HepG2 (cell line): Measurements from ENCODE around the gene VARS1.

Experiments
- ASH2L ChIP-seq: fragments of 300-600, 200-600 bp; sonication (generic); IDR thresholded peaks from 2 replicates; pipeline ENCODE4 v1.7.0; 2017; ENCODE audit warnings: low read depth, mild to moderate bottlenecking, moderate library complexity, mixed read lengths, low read length; ENCODE audit not compliant: insufficient read length
- FOXK1 ChIP-seq: sonication (generic); formaldehyde crosslinking; IDR thresholded peaks from 2 replicates; pipeline ENCODE4 v1.4.0; 2020; ENCODE audit warnings: low read depth, missing genetic modification reagents, borderline replicate concordance
- HOXA9 ChIP-seq: sonication (generic); formaldehyde crosslinking; IDR thresholded peaks from 2 replicates; pipeline ENCODE4 v1.8.1; 2022; ENCODE audit warnings: missing genetic modification reagents, mild to moderate bottlenecking, moderate library complexity, borderline replicate concordance
- POLR2AphosphoS2 ChIP-seq: IDR thresholded peaks from 2 replicates; pipeline ENCODE4 v1.6.1; 2011; ENCODE audit warnings: low read depth, low read length, improper control_type of control experiment
- RAD51 ChIP-seq: fragments of 450-650 bp; IDR thresholded peaks from 2 replicates; pipeline ENCODE4 v1.6.1; 2016; ENCODE audit warnings: borderline replicate concordance
- RCOR2 ChIP-seq: IDR thresholded peaks from 2 replicates; pipeline ENCODE4 v1.6.1; 2016; ENCODE audit warnings: missing biosample characterization, missing genetic modification reagents
- SMAD1 ChIP-seq: sonication (generic); formaldehyde crosslinking; IDR thresholded peaks from 2 replicates; pipeline ENCODE4 v1.4.0; 2020; ENCODE audit warnings: missing genetic modification reagents, low read depth, mild to moderate bottlenecking, borderline replicate concordance
- ZNF512 ChIP-seq: sonication (generic); formaldehyde crosslinking; IDR thresholded peaks from 2 replicates; pipeline ENCODE4 v1.4.0; 2020; ENCODE audit warnings: mild to moderate bottlenecking, missing genetic modification reagents
- ZNF513 ChIP-seq: sonication (generic); formaldehyde crosslinking; conservative IDR thresholded peaks from 2 replicates; pipeline ENCODE4 v1.5.0; 2020; ENCODE audit warnings: missing genetic modification reagents

- no peak for TF ChIP-seq HOXA9 (CRISPR knock-in tag)
- peak; percentile 41; the same call in 1 of the 2 replicates for TF ChIP-seq FOXK1 (CRISPR knock-in tag)
- TF ChIP-seq ZNF513, result no peak
- no peak for TF ChIP-seq ZNF512
- TF ChIP-seq RAD51, result no peak
- no peak for TF ChIP-seq RCOR2 (CRISPR knock-in tag)
- no peak for TF ChIP-seq ASH2L
- TF ChIP-seq POLR2AphosphoS2, result no peak
- TF ChIP-seq SMAD1 (CRISPR knock-in tag), result peak; percentile 67; the same call in 1 of the 2 replicates
Measured at GRCh38 chr6:31776989-31777666, 18.4 kb downstream of the VARS1 start, which contains the start of gene VWA7.
